H7 (cell line): ENCODE results near the gene METTL15. TPM values are rescaled to one million over a fixed set of nuclear protein-coding genes. Genes with fewer than 3 reads are reported as not detected.
"Not testable (repeated sequence)": the region's sequence is repeated elsewhere in the genome, so short reads cannot be mapped to it uniquely, and the experiment has no call there.

Experiments
- DNase-seq: peaks from one replicate; pipeline ENCODE4 v3.0.0; 2012
- H3K27me3 ChIP-seq: 2 replicates; pipeline ENCODE4 v1.6.0; 2011; ENCODE audit warnings: mild to moderate bottlenecking, low read length; ENCODE audit not compliant: control insufficient read depth, insufficient read depth
- H3K36me3 ChIP-seq: replicated peaks from 2 replicates; pipeline ENCODE4 v1.5.1; 2011; ENCODE audit warnings: low read length; ENCODE audit not compliant: control insufficient read depth, insufficient read depth
- H3K4me3 ChIP-seq: 2 replicates; pipeline ENCODE4 v1.5.1; 2011; ENCODE audit warnings: low read depth, mild to moderate bottlenecking, control low read depth, low read length, moderate library complexity; ENCODE audit not compliant: insufficient read depth
- total RNA-seq: library from RNA; depleted of rRNA; stranded (reverse); fragments of >200 nt; shearing (Covaris generic); gene quantifications from 2 replicates; pipeline ENCODE4 v1.2.3, GENCODE V29; 2014; rRNA removed

The METTL15 gene, protein sequence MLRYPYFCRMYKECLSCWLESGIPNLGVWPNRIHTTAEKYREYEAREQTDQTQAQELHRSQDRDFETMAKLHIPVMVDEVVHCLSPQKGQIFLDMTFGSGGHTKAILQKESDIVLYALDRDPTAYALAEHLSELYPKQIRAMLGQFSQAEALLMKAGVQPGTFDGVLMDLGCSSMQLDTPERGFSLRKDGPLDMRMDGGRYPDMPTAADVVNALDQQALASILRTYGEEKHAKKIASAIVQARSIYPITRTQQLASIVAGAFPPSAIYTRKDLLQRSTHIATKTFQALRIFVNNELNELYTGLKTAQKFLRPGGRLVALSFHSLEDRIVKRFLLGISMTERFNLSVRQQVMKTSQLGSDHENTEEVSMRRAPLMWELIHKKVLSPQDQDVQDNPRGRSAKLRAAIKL
- 20.1 and 34.2 TPM in 2 replicates for total RNA-seq

- Histone ChIP-seq H3K36me3 (no peaks in the 10 kb centered on the region), H3K4me3 (peak within 1 kb of the TSS; percentile 62), H3K27me3 (no peaks in the 10 kb centered on the region)
- peak; percentile 81 for DNase-seq
Observed at GRCh38 chr11:28107750-28108618, at the start of gene METTL15, which contains the start of gene KIF18A. Gene METTL15 (plus strand): TSS chr11:28108388. CDS start chr11:28113335, 4,947 bp downstream. Gene KIF18A (minus strand): TSS chr11:28108156. CDS start chr11:28097947, 10,209 bp downstream.

DNA sequence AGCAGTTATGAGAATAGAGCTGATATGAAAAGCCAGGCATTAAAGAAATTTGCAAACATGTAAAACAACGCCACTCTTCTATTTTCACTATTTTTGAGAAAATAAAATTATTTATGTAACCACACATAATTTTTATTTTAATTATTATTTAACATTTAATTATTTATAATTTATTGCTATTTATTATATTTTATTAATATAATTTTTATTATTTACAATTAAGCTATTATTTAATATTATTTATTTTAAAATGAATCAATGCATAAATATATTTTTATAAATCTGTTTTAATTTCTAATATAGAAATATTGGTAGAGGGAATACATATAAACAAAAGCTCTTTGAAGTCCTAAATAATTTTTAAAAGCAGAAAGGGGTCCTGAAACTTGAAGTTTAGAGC lies 36.9 kb upstream of the METTL15 start:
- Histone ChIP-seq H3K4me3 (no peak overlapping the region), H3K36me3 (peaks cover 3% of the 10 kb centered on the region), H3K27me3 (no peaks in the 10 kb centered on the region)
- no peak for DNase-seq

GRCh38 chr11:28072321-28072720 lies 35.9 kb upstream of the METTL15 start:
- Histone ChIP-seq H3K36me3 (peaks cover 4% of the 10 kb centered on the region), H3K27me3 (no peaks in the 10 kb centered on the region), H3K4me3 (no peak overlapping the region)
- DNase-seq: no peak

GRCh38 chr11:28077521-28077920 lies 30.7 kb upstream of the METTL15 start:
- no peak for DNase-seq
- no peak overlapping the region for H3K4me3 ChIP-seq
- peaks cover 11% of the 10 kb centered on the region for H3K36me3 ChIP-seq
- H3K27me3 ChIP-seq: no peaks in the 10 kb centered on the region

- peaks cover 7% of the 10 kb centered on the region for H3K36me3 ChIP-seq
- no peaks in the 10 kb centered on the region for H3K27me3 ChIP-seq
- DNase-seq: no peak
- H3K4me3 ChIP-seq: no peak overlapping the region
Observed at GRCh38 chr11:28083118-28083517, 25.1 kb upstream of the METTL15 start.

DNA sequence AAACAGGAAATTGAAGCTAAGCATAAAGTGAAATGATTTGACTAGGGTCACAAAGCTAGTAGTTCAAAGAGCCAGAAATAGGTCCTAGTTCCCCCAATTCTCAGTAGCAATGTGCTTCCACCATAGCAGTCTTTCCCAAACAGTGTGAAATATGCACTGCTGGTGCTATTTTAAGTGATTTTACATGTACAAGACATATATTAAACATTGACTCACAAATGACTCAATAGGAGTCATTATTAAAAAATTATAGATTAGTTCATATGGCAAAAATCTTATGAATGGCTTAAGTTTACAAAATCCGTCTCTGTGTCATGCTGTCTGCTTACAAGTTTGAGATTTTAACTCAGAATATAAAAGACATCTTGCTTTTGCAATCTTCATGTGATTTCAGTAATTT lies 21.6 kb upstream of the METTL15 start:
- H3K36me3 ChIP-seq: no peaks in the 10 kb centered on the region; the same call in none of the 2 replicates
- no peak for DNase-seq

DNA sequence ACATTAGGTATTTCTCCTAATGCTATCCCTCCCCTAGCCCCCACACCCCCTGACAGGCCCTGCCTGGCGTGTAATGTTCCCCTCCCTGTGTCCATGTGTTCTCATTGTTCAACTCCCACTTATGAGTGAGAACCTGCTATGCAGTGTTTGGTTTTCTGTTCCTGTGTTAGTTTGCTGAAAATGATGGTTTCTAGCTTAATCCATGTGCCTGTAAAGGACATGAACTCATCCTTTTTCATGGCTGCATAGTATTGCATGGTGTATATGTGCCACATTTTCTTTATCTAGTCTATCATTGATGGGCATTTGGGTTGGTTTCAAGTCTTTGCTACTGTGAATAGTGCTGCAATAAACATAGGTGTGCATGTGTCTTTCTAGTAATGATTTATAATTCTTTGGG lies 21.0 kb upstream of the METTL15 start:
- H3K27me3 ChIP-seq, H3K36me3 ChIP-seq, DNase-seq, H3K4me3 ChIP-seq: not testable (repeated sequence)

More for the DNA sequence above, 21.6 kb upstream of the METTL15 start:
- Histone ChIP-seq H3K4me3 (no peak overlapping the region), H3K27me3 (no peaks in the 10 kb centered on the region)

- DNase-seq, H3K27me3 ChIP-seq, H3K36me3 ChIP-seq, H3K4me3 ChIP-seq: not testable (repeated sequence)
Observed at GRCh38 chr11:28087693-28088092, 20.5 kb upstream of the METTL15 start.

GRCh38 chr11:28089378-28089777 lies 18.8 kb upstream of the METTL15 start:
- H3K27me3 ChIP-seq: no peaks in the 10 kb centered on the region
- no peak for DNase-seq
- H3K4me3 ChIP-seq: no peak overlapping the region
- no peaks in the 10 kb centered on the region; the same call in none of the 2 replicates for H3K36me3 ChIP-seq

DNA sequence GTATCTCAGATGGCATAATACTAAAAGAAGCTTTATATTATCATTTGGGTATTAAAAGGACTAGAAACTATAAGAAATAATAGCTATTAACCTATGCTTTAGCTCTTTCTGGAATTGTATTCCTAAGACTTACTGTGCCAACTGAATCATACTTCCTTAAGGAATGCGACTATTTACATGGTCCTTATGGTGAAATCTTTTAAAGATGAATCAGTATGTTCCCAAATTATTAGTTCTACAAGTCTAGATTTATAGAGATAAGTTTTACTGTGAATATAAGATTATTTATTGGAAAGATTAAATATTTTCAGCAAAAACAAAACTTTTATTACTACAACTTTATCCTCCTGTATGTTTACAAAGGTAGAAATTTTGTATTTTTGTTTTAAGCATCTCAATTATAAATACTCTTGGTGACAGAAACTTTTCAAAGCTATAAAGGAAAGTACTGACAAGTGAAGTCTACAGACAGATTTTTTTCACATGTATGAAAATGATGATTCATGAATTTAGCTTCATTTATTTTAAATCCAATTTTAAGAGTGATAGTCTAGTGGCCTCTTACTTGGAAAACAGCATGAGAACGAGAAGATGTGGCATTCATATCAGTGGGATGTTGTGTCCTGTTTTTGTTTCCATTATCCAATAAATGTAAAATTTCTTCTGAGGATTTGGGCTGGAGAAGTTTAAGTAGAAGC lies 18.0 kb upstream of the METTL15 start:
- H3K36me3 ChIP-seq: no peaks in the 10 kb centered on the region; the same call in none of the 2 replicates
- H3K27me3 ChIP-seq: no peaks in the 10 kb centered on the region
- H3K4me3 ChIP-seq: no peak overlapping the region
- DNase-seq: no peak

DNA sequence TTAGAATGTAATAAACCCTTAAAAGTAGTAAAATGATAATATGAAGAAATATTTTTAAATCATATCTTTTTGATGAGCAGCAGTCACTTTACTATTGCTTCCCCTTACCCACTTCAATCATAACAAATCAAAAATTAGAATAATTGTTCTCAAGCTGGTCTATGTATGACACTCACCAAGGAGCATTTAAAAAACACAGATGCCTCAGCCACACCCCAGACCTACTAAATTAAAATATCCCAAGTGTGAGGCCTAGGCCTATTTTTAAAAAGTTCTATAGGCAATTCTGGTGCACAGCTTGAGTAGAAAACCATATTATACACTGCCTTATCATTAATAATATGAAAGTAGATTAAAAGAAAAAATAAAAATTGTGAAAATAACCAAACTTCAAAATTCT lies 15.4 kb upstream of the METTL15 start:
- no peaks in the 10 kb centered on the region for H3K27me3 ChIP-seq
- no peaks in the 10 kb centered on the region; the same call in none of the 2 replicates for H3K36me3 ChIP-seq
- DNase-seq: no peak

DNA sequence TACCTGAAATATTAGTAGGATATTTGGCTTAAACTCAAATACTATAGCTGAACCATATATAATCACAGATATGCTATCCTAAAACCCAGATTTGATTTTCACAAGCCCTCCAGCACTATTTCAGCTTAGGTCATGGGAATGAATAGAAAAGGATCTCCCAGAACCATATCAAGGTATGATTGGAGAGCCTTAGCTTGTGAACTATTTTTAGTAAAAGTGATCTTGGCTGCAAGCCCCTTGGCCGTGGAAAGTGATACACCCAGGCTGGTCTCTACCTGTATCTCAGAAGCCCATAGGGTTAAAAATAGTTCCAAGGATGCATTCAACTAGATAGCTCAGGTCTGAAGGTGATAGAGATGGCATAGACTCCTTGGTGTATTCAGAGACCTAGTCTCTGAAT lies 9.9 kb upstream of the METTL15 start:
- H3K27me3 ChIP-seq: no peaks in the 10 kb centered on the region
- H3K4me3 ChIP-seq: no peak overlapping the region
- no peaks in the 10 kb centered on the region for H3K36me3 ChIP-seq
- DNase-seq: no peak

More for the DNA sequence above, 15.4 kb upstream of the METTL15 start:
- no peak overlapping the region for H3K4me3 ChIP-seq

DNA sequence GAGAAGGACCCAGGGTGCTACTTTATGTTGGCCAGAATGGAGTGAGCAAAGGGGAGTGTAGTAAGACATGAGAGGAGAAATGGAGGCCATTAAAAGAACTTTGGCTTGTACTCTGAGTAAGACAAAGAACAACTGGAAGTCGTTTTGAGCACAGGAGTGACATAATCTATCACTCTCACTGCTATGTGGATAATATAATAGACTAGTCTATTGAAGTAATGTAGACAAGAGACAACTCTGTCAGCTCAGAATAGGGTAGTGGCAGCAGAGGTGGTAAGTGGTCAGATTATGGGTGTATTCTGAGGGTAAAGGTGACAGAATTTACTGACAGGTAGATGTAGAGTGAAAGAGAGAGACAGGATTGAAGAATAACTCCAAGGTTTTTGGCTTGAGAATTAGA lies 8.5 kb upstream of the METTL15 start:
- no peak overlapping the region for H3K4me3 ChIP-seq
- H3K27me3 ChIP-seq: no peaks in the 10 kb centered on the region
- no peak for DNase-seq
- no peaks in the 10 kb centered on the region for H3K36me3 ChIP-seq

- no peaks in the 10 kb centered on the region for H3K27me3 ChIP-seq
- DNase-seq: no peak
- H3K36me3 ChIP-seq: no peaks in the 10 kb centered on the region
- no peak overlapping the region for H3K4me3 ChIP-seq
Observed at GRCh38 chr11:28100665-28101064, 7.5 kb upstream of the METTL15 start.
